ENCODE data around the gene TDRD9. TPM values are rescaled to one million over a fixed set of nuclear protein-coding genes. Genes with fewer than 3 reads are reported as not detected.
"Not testable (repeated sequence)": the region's sequence is repeated elsewhere in the genome, so short reads cannot be mapped to it uniquely, and the experiment has no call there.

TDRD9 gene
- total and polyA plus RNA-seq, 2 of the 4 experiments (the other 2 are of a cell fraction), result 0.07 to 0.18 TPM

- H2BK120ac ChIP-seq (ENCODE audit: low read depth, low read length); ATAC-seq (ENCODE audit: low read depth); H3K4ac ChIP-seq (ENCODE audit: low read depth, low read length); H3K4me1 ChIP-seq (ENCODE audit: control insufficient read depth, insufficient read depth, low read length); H3K9me1 ChIP-seq (ENCODE audit: insufficient read depth, low read length); H3K9me3 ChIP-seq (ENCODE audit: control insufficient read depth, insufficient read depth, low read length); dilution Hi-C loops (cut with HindIII; ENCODE audit: low sequenced_read_pairs, unreplicated experiment); H3K23ac ChIP-seq (ENCODE audit: low read depth, low read length); H3K27me3 ChIP-seq (ENCODE audit: control insufficient read depth, insufficient read depth, low read length); H3K4me3 ChIP-seq (ENCODE audit: insufficient read depth, low read depth, low read length); H3K18ac ChIP-seq (ENCODE audit: low read depth, low read length); H3K27ac ChIP-seq (ENCODE audit: insufficient read depth, low read length); H4K91ac ChIP-seq (ENCODE audit: insufficient read depth, low read depth, low read length); H2AK5ac ChIP-seq (ENCODE audit: low read depth, low read length); in situ Hi-C loops (cut with MboI; ENCODE audit: low sequenced_read_pairs); H3K36me3 ChIP-seq (ENCODE audit: control insufficient read depth, insufficient read depth, low read length); H2BK15ac ChIP-seq (ENCODE audit: low read depth, low read length); H4K5ac ChIP-seq (ENCODE audit: low read depth, low read length); H2AK9ac ChIP-seq (replicated peaks; ENCODE audit: low read depth, low read length, poor library complexity); DNase-seq; BruUV-seq (replicated peaks); H3K9ac ChIP-seq (ENCODE audit: low read depth, low read length); H3K14ac ChIP-seq (replicated peaks; ENCODE audit: low read depth, low read length); H3K56ac ChIP-seq (ENCODE audit: extremely low read depth, insufficient read depth, low read length); POLR2A ChIA-PET (ENCODE audit: unreplicated experiment); H2BK20ac ChIP-seq (ENCODE audit: low read depth, low read length); H2BK5ac ChIP-seq (ENCODE audit: low read depth, low read length, poor library complexity, severe bottlenecking): not testable (repeated sequence)
- H3K79me1 ChIP-seq (ENCODE audit: low read depth in 1 of 2, low read length in 2 of 2), result peaks cover 6 to 26% of the 10 kb centered on the region in 2 experiments; a peak in 3 of 4 replicates
- intact Hi-C loops (cut with micrococcal nuclease), result loop anchor here (5.0 kb wide), 1 partner anchor 115 kb away; no protein-coding TSS in a partner anchor
- 74% methylated on average over 8 of the region's 12 CpGs; no CpG with 5 or more reads in 1 of the 2 experiments for WGBS, 2 experiments (ENCODE audit: extremely low coverage in 2 of 2, insufficient read length in 1 of 2)
- peak overlapping the region; percentile 98 for H2AFZ ChIP-seq (replicated peaks; ENCODE audit: low read length, poor library complexity)
- H3K4me2 ChIP-seq (ENCODE audit: low read depth, low read length), result peak overlapping the region; percentile 90
- H4K8ac ChIP-seq (ENCODE audit: low read depth in 2 of 2, low read length in 2 of 2), result peak overlapping the region in 1 of 2 experiments; percentile 71; a peak in 1 of 4 replicates
- CTCF ChIA-PET, result interaction anchor here (0.5 to 0.8 kb wide), 2 partner anchors 87 to 96 kb away, joined by 3 read pairs; no protein-coding TSS in a partner anchor
- peaks cover 26% of the 10 kb centered on the region; the same call in 1 of the 2 replicates for H4K20me1 ChIP-seq (ENCODE audit: insufficient read depth, low read length)
Observed at GRCh38 chr14:103921855-103922200, 6.4 kb upstream of the TDRD9 start.

Data from IMR-90 (cell line).